ENCODE measurements around the gene ZNF609. TPM values are rescaled to one million over a fixed set of nuclear protein-coding genes. Genes with fewer than 3 reads are reported as not detected.
A peak's percentile ranks its signal among the peaks of the same experiment; 100 is the strongest.

Gene ZNF609
- total RNA-seq, 4 donors from 2014 or later = 38.3 to 53.7 (median 45.3) TPM

- Histone ChIP-seq H3K9me3 (no peaks in the 10 kb centered on the region), H3K27ac (replicated peaks in 1 of 4) (no peak overlapping the region), H3K4me3 (no peak overlapping the region), H3K4me1 (peaks cover 27 to 68% (median 48%) of the 10 kb centered on the region in 4 donors), H3K27me3 (no peaks in the 10 kb centered on the region), H3K36me3 (peaks cover 0 to 11% (median 0%) of the 10 kb centered on the region in 4 donors)
- DNase-seq (ENCODE audit: extremely low spot score) = no peak
- 96% methylated on average over 5 of the region's 5 CpGs for WGBS
- intact Hi-C loops (cut with DNase I) = no loop called here
- TF ChIP-seq CTCF (IDR thresholded peaks at IDR 0.05) (no peak), POLR2AphosphoS5 (IDR thresholded peaks at IDR 0.05) (no peak), EP300 (IDR thresholded peaks at IDR 0.05) (no peak), POLR2A (IDR thresholded peaks at IDR 0.05; ENCODE audit: low read depth) (no peak)
Observed at GRCh38 chr15:64633332-64633731, 173.0 kb downstream of the ZNF609 start.

- 54% methylated on average over 2 of the region's 2 CpGs for WGBS
- intact Hi-C loops (cut with DNase I) = no loop called here
- H3K27ac ChIP-seq (replicated peaks in 1 of 4) = no peak overlapping the region
Observed at GRCh38 chr15:64634027-64634426, 173.6 kb downstream of the ZNF609 start.

GRCh38 chr15:64634576-64635498 is 174.5 kb downstream of the ZNF609 start:
- intact Hi-C loops (cut with DNase I) = no loop called here
- peaks cover 27 to 69% (median 52%) of the 10 kb centered on the region in 4 donors for H3K4me1 ChIP-seq
- no peak overlapping the region for H3K4me3 ChIP-seq
- peaks cover 0 to 11% (median 0%) of the 10 kb centered on the region in 4 donors for H3K36me3 ChIP-seq
- H3K27me3 ChIP-seq = no peaks in the 10 kb centered on the region
- H3K9me3 ChIP-seq = no peaks in the 10 kb centered on the region
- peak overlapping the region in 3 of 4 donors; percentile 39 to 62 (median 53) for H3K27ac ChIP-seq (replicated peaks in 1 of 4)
- no peak for DNase-seq (ENCODE audit: extremely low spot score)
- 36% methylated on average over 4 of the region's 4 CpGs for WGBS
- TF ChIP-seq POLR2A (IDR thresholded peaks at IDR 0.05; ENCODE audit: low read depth) (no peak), EP300 (IDR thresholded peaks at IDR 0.05) (no peak), CTCF (IDR thresholded peaks at IDR 0.05) (no peak), POLR2AphosphoS5 (IDR thresholded peaks at IDR 0.05) (no peak)

More at GRCh38 chr15:64634027-64634426, 173.6 kb downstream of the ZNF609 start:
- Histone ChIP-seq H3K9me3 (no peaks in the 10 kb centered on the region), H3K4me3 (no peak overlapping the region), H3K4me1 (peaks cover 27 to 68% (median 49%) of the 10 kb centered on the region in 4 donors), H3K36me3 (peaks cover 0 to 11% (median 0%) of the 10 kb centered on the region in 4 donors), H3K27me3 (no peaks in the 10 kb centered on the region)
- no peak for TF ChIP-seq POLR2A (IDR thresholded peaks at IDR 0.05; ENCODE audit: low read depth)
- no peak for TF ChIP-seq POLR2AphosphoS5 (IDR thresholded peaks at IDR 0.05)
- no peak for TF ChIP-seq CTCF (IDR thresholded peaks at IDR 0.05)
- TF ChIP-seq EP300 (IDR thresholded peaks at IDR 0.05) = no peak
- no peak for DNase-seq (ENCODE audit: extremely low spot score)

GRCh38 chr15:64635499-64636495 is 175.4 kb downstream of the ZNF609 start:
- Histone ChIP-seq H3K4me3 (no peak overlapping the region), H3K9me3 (no peaks in the 10 kb centered on the region), H3K27me3 (no peaks in the 10 kb centered on the region), H3K36me3 (peaks cover 0 to 11% (median 0%) of the 10 kb centered on the region in 4 donors), H3K27ac (replicated peaks in 1 of 4) (peak overlapping the region; percentile 39 to 62 (median 49)), H3K4me1 (peaks cover 27 to 75% (median 62%) of the 10 kb centered on the region in 4 donors)
- DNase-seq (ENCODE audit: extremely low spot score) = no peak
- WGBS = 44% methylated on average over 4 of the region's 4 CpGs
- intact Hi-C loops (cut with DNase I) = no loop called here
- TF ChIP-seq POLR2AphosphoS5 (IDR thresholded peaks at IDR 0.05) (no peak), POLR2A (IDR thresholded peaks at IDR 0.05; ENCODE audit: low read depth) (no peak), CTCF (IDR thresholded peaks at IDR 0.05) (no peak), EP300 (IDR thresholded peaks at IDR 0.05) (no peak)
